Natural killer cell treated with Interleukin-12 subunit alpha and Interleukin-12 subunit beta and Interleukin-15 and Interleukin-18, amount 100 ng/mL, for 72 hours (primary cell): ENCODE data around the gene VWC2L. TPM values are rescaled to one million over a fixed set of nuclear protein-coding genes. Genes with fewer than 3 reads are reported as not detected.

Experiments used
- ATAC-seq, 2 donors: fragments of 150-1000 bp; cut with Tn5 transposase in 1 of 2; sonication (Bioruptor Pico), chemical (Tn5 transposase) in 1 of 2; 2 replicates each; pipeline ENCODE4 v1.10.0; 2021
- DNase-seq: peaks from one replicate; pipeline ENCODE4 v3.0.0; 2022; ENCODE audit warnings: low spot score
- H3K27ac Mint-ChIP-seq, 2 donors: 1 replicate in 1 of 2; 2 replicates in 1 of 2; pipeline ENCODE4 v1.8.0; 2022; ENCODE audit warnings: mixed read lengths in 2 of 2, mild to moderate bottlenecking in 1 of 2, moderate library complexity in 1 of 2
- H3K27me3 Mint-ChIP-seq, 2 donors: 1 replicate in 1 of 2; 2 replicates in 1 of 2; pipeline ENCODE4 v1.8.0; 2022; ENCODE audit warnings: mixed read lengths in 2 of 2
- H3K36me3 Mint-ChIP-seq: one replicate; pipeline ENCODE4 v1.8.0; 2022; ENCODE audit warnings: mixed read lengths
- H3K4me1 Mint-ChIP-seq, 2 donors: 1 replicate in 1 of 2; 2 replicates in 1 of 2; pipeline ENCODE4 v1.8.0; 2022; ENCODE audit warnings: low read depth in 2 of 2, mixed read lengths in 2 of 2, mild to moderate bottlenecking in 1 of 2
- H3K4me3 Mint-ChIP-seq: one replicate; pipeline ENCODE4 v1.8.0; 2022; ENCODE audit warnings: mixed read lengths
- H3K9me3 Mint-ChIP-seq: 2 replicates; pipeline ENCODE4 v1.8.0; 2022; ENCODE audit warnings: mixed read lengths
- total RNA-seq, 2 donors: library from RNA; stranded (reverse); gene quantifications; one replicate each; pipeline ENCODE4 v1.2.3, GENCODE V29; 2022

VWC2L gene
- total RNA-seq, 2 donors from 2014 or later, result not detected

DNA sequence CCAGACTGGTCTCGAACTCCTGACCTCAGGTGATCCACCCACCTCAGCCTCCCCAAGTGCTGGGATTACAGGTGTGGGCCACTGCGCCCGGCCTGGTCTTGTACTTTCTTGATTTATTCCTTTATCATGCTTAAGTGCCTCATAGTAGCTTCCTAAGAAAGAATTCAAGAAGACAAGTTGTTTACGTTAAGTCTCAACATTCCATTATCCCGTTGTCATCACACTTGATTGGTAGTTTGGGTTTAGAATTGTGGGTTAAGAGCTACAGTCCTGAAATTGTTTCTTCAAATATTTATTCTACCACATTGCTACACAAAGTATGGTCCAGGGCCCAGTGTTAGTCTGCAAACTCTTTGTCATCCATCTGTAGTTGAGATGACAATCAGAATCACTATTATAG, 194.0 kb downstream of the VWC2L start:
- Mint-ChIP-seq H3K4me3 (no peak overlapping the region), H3K36me3 (no peaks in the 10 kb centered on the region), H3K9me3 (no peaks in the 10 kb centered on the region), H3K4me1 (no peaks in the 10 kb centered on the region), H3K27ac (no peak overlapping the region), H3K27me3 (no peaks in the 10 kb centered on the region)
- no peak for DNase-seq
- ATAC-seq, result no peak

DNA sequence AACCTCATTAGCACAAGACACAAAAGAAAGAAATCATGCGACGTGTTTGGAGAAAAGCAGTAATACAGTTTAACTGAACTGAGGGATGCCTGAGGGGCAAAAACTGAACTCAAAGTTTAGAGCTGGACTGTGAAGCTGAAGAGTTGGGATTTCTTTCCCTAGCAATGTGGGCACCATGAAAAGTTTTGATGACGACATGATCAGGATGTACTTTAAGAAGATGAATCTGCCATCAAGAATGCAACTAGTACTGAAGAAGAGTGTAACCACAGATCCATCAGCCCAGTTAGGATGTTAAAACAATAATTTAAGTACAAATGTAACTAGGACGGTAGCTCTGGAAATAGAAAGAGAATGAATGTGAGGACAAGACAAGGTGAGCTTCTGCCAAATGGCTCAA, 196.2 kb downstream of the VWC2L start:
- no peak overlapping the region for H3K4me3 Mint-ChIP-seq
- no peak for ATAC-seq
- H3K36me3 Mint-ChIP-seq, result no peaks in the 10 kb centered on the region
- H3K27me3 Mint-ChIP-seq, result no peaks in the 10 kb centered on the region
- no peaks in the 10 kb centered on the region for H3K9me3 Mint-ChIP-seq
- no peak overlapping the region for H3K27ac Mint-ChIP-seq
- no peak for DNase-seq
- no peaks in the 10 kb centered on the region for H3K4me1 Mint-ChIP-seq

DNA sequence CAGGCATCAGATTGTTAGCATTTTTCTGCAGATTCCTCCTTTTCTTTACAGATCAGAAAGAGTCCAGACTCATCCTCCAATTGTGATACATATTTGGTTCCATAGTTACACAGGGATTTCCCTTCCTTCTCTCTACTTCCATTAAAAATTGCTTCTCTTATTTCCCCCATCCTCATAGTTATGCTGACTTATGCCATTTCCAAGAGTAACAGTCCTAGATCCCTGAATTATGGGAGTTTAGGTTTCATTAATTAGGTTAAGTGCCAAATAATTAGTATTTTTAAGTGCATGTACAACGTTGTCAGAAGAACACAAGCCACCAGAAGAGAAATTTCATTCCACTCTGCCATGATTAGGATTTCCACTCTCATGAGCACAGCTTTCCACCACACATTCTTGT, 200.2 kb downstream of the VWC2L start:
- no peak for DNase-seq

DNA sequence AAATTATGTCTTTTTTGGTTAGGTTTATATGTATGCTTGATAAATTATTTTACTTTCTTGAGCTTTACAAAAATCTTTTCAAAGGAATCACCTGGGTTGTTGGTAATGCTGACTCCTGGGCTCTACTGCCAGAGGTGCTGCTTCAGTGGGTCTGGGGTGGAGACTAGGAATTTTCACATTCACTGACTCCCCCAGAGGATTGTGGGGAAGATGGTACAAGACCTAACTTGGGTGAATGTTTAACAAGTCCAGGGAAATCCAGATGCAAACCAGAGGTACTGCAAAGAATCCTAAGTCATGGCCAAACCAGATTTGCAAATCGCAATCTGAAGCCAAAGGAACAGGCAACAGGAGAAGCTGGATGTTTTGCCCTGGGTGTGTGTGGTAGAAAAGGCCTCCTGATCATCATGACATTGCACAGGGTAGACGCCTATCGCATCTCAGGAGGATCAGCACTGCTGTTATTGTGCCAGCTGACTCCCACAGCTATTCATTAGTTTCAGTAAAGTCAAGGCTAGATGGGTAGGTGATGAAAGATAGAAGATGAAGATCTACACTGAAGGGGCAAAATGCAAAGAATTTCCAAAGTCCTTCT, 213.4 kb downstream of the VWC2L start:
- no peaks in the 10 kb centered on the region for H3K4me1 Mint-ChIP-seq
- H3K27ac Mint-ChIP-seq, result no peak overlapping the region
- no peaks in the 10 kb centered on the region for H3K36me3 Mint-ChIP-seq
- no peak for DNase-seq
- peaks cover 2 to 4% of the 10 kb centered on the region in 2 donors for H3K27me3 Mint-ChIP-seq
- no peak for ATAC-seq
- no peak overlapping the region for H3K4me3 Mint-ChIP-seq
- H3K9me3 Mint-ChIP-seq, result peaks cover 8% of the 10 kb centered on the region

More for the DNA sequence above, 200.2 kb downstream of the VWC2L start:
- Mint-ChIP-seq H3K36me3 (no peaks in the 10 kb centered on the region), H3K27me3 (no peaks in the 10 kb centered on the region), H3K9me3 (peaks cover 6% of the 10 kb centered on the region), H3K4me1 (no peaks in the 10 kb centered on the region), H3K4me3 (no peak overlapping the region), H3K27ac (no peak overlapping the region)
- no peak for ATAC-seq

DNA sequence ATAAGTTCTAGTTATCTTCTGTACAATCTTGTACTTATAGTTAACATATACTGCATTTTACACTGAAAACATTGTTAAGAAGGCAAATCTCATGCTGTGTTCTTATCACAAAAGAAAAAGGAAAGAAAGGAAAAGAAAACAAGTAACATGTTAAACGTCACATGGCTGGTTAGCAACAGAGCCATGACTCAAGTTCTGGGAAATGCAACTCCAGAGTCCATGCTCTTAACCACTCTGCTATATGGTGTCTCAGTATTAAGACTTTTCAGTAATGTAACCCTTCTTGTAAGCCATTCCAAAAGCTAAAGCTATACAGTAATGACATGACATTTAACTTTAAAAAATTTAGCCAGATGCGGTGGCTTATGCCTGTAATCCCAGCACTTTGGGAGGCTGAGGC, 217.2 kb downstream of the VWC2L start:
- ATAC-seq, result no peak
- Mint-ChIP-seq H3K27ac (no peak overlapping the region), H3K27me3 (peaks cover 2 to 4% of the 10 kb centered on the region in 2 donors), H3K4me3 (no peak overlapping the region), H3K4me1 (no peaks in the 10 kb centered on the region), H3K36me3 (no peaks in the 10 kb centered on the region), H3K9me3 (peaks cover 12% of the 10 kb centered on the region)
- no peak for DNase-seq
